HCT116 (cell line): Measurements from ENCODE around the gene MYL6B. TPM values are rescaled to one million over a fixed set of nuclear protein-coding genes. Genes with fewer than 3 reads are reported as not detected.
A peak's percentile ranks its signal among the peaks of the same experiment; 100 is the strongest.

Experiments
- ATAC-seq: fragments of 200-7000 bp; cut with Tn5 transposase; 2 replicates; pipeline ENCODE4 v1.9.1; 2020; ENCODE audit warnings: mild to moderate bottlenecking, moderate library complexity
- BruUV-seq: library from RNA; stranded (reverse); fragments of 400-500 nt; replicated peaks from 2 replicates; lab custom pipeline; 2021; lab: Mats Ljungman, UMichigan
- CTCF ChIA-PET: fragments of 300-600 bp; sonication (Branson Sonifier 250); formaldehyde crosslinking; loops from one replicate; lab custom pipeline; 2021; ENCODE audit warnings: antibody characterized with exemption; lab: Charles Lee
- POLR2A ChIA-PET: fragments of 300-600, 350-600 bp; sonication (Branson Sonifier 250); formaldehyde crosslinking; loops from one replicate; lab custom pipeline; 2021; ENCODE audit warnings: antibody characterized with exemption; lab: Charles Lee
- RAD21 ChIA-PET, 2 experiments: fragments of 300-600 bp; sonication (Branson Sonifier 250); formaldehyde crosslinking; loops; one replicate each; lab custom pipeline; 2023; ENCODE audit warnings: low total read pairs in 2 of 2; ENCODE audit not compliant: uncharacterized antibody in 2 of 2, unreplicated experiment in 2 of 2, low non-redundant PET in 1 of 2; lab: Charles Lee
- DNase-seq: peaks from one replicate; pipeline ENCODE4 v3.0.0-alpha.2; 2010; ENCODE audit warnings: low read depth, low spot score
- H2AFZ ChIP-seq: fragments of 200-600 bp; shearing (Covaris generic), sonication (generic); 2 replicates; pipeline ENCODE4 v1.6.1; 2017; ENCODE audit warnings: low read depth, mixed run types, mixed read lengths, antibody characterized with exemption, low read length; ENCODE audit not compliant: poor library complexity, severe bottlenecking
- H3K27ac ChIP-seq: 2 replicates; pipeline ENCODE4 v1.5.1; 2012; ENCODE audit warnings: low read depth, low read length
- H3K27me3 ChIP-seq: fragments of 200-600 bp; sonication (generic); 2 replicates; pipeline ENCODE4 v1.6.1; 2016; ENCODE audit warnings: mixed run types, low read length, mixed read lengths; ENCODE audit not compliant: insufficient read depth
- H3K36me3 ChIP-seq, 2 experiments: fragments of 200-500 bp in 1 of 2; fragments of 200-600 bp in 1 of 2; sonication (Bioruptor generic) in 1 of 2; sonication (generic) in 1 of 2; 2 replicates each; pipeline versions ENCODE4 v1.5.1 to v1.6.1; 2014 to 2016; ENCODE audit warnings: low read length in 2 of 2, inconsistent platforms in 1 of 2, mixed read lengths in 1 of 2, mixed run types in 1 of 2; ENCODE audit not compliant: insufficient read depth in 2 of 2, control insufficient read depth in 1 of 2
- H3K4me1 ChIP-seq, 2 experiments: fragments of 200-600 bp in 1 of 2; sonication (generic) in 1 of 2; 2 replicates each; pipeline versions ENCODE4 v1.5.1 to v1.6.1; 2012 to 2017; ENCODE audit warnings: low read length in 2 of 2, inconsistent platforms in 1 of 2, mild to moderate bottlenecking in 1 of 2, mixed read lengths in 1 of 2, mixed run types in 1 of 2, moderate library complexity in 1 of 2; ENCODE audit not compliant: insufficient read depth in 2 of 2, control insufficient read depth in 1 of 2
- H3K4me2 ChIP-seq: fragments of 200-600 bp; sonication (generic); 2 replicates; pipeline ENCODE4 v1.6.1; 2017; ENCODE audit warnings: mixed run types, low read length, mixed read lengths
- H3K4me3 ChIP-seq, 2 experiments: fragments of 200-600 bp in 1 of 2; sonication (generic) in 1 of 2; replicated peaks in 1 of 2; 2 replicates each; pipeline ENCODE4 v1.5.1; 2011 to 2016; ENCODE audit warnings: low read length in 2 of 2, control low read depth in 1 of 2, low read depth in 1 of 2, mild to moderate bottlenecking in 1 of 2, mixed read lengths in 1 of 2, mixed run types in 1 of 2
- H3K79me2 ChIP-seq: fragments of 200-600 bp; sonication (generic); 2 replicates; pipeline ENCODE4 v1.6.1; 2017; ENCODE audit warnings: mild to moderate bottlenecking, mixed run types, low read length, moderate library complexity, mixed read lengths; ENCODE audit not compliant: insufficient read depth
- H3K9ac ChIP-seq: fragments of 200-600 bp; sonication (generic); 2 replicates; pipeline ENCODE4 v1.6.1; 2016; ENCODE audit warnings: low read length, mixed read lengths
- H3K9me2 ChIP-seq: fragments of 200-600 bp; sonication (generic), shearing (Covaris generic); 2 replicates; pipeline ENCODE4 v1.6.1; 2017; ENCODE audit warnings: mixed run types, mild to moderate bottlenecking, moderate library complexity; ENCODE audit not compliant: insufficient read depth
- H3K9me3 ChIP-seq, 2 experiments: fragments of 200-500 bp in 1 of 2; fragments of 200-600 bp in 1 of 2; sonication (Bioruptor generic) in 1 of 2; sonication (generic) in 1 of 2; 2 replicates each; pipeline ENCODE4 v1.6.1; 2014 to 2017; ENCODE audit warnings: low read length in 2 of 2, mixed read lengths in 2 of 2, inconsistent platforms in 1 of 2, low read depth in 1 of 2, mild to moderate bottlenecking in 1 of 2, mixed run types in 1 of 2, moderate library complexity in 1 of 2; ENCODE audit not compliant: control insufficient read depth in 1 of 2, insufficient read depth in 1 of 2
- H4K20me1 ChIP-seq: fragments of 200-600 bp; sonication (generic), shearing (Covaris generic); 2 replicates; pipeline ENCODE4 v1.6.1; 2017; ENCODE audit warnings: mixed run types, mild to moderate bottlenecking, moderate library complexity; ENCODE audit not compliant: insufficient read depth
- CBX3 ChIP-seq: IDR thresholded peaks from 2 replicates; pipeline ENCODE4 v1.6.1; 2012; ENCODE audit warnings: low read depth
- ELF1 ChIP-seq: IDR thresholded peaks from 2 replicates; pipeline ENCODE4 v1.6.1; 2012; ENCODE audit warnings: low read depth, borderline replicate concordance
- EZH2 ChIP-seq: fragments of 200-600 bp; sonication (generic); IDR thresholded peaks from 2 replicates; pipeline ENCODE4 v1.6.1; 2017; ENCODE audit warnings: antibody characterized with exemption, mixed run types
- EZH2phosphoT487 ChIP-seq: fragments of 200-600 bp; IDR thresholded peaks from 2 replicates; pipeline ENCODE4 v1.6.1; 2018; ENCODE audit warnings: antibody characterized with exemption, borderline replicate concordance
- FOSL1 ChIP-seq: IDR thresholded peaks from 2 replicates; pipeline ENCODE4 v1.6.1; 2012; ENCODE audit warnings: low read depth
- POLR2A ChIP-seq: IDR thresholded peaks from 2 replicates; pipeline ENCODE4 v1.7.0; 2011; ENCODE audit warnings: borderline replicate concordance; ENCODE audit not compliant: insufficient read depth, insufficient read length; ENCODE audit errors: extremely low read depth
- POLR2AphosphoS5 ChIP-seq: IDR thresholded peaks from 2 replicates; pipeline ENCODE4 v1.6.1; 2011; ENCODE audit warnings: mild to moderate bottlenecking, low read depth, low read length, moderate library complexity
- RAD21 ChIP-seq: IDR thresholded peaks from 2 replicates; pipeline ENCODE4 v1.6.1; 2012; ENCODE audit warnings: low read depth, mild to moderate bottlenecking
- SIN3A ChIP-seq: IDR thresholded peaks from 2 replicates; pipeline ENCODE4 v1.6.1; 2012; ENCODE audit warnings: low read depth
- SP1 ChIP-seq: IDR thresholded peaks from 2 replicates; pipeline ENCODE4 v1.6.1; 2012; ENCODE audit warnings: low read depth
- TCF7L2 ChIP-seq: IDR thresholded peaks from 2 replicates; pipeline ENCODE4 v1.7.0; 2011; ENCODE audit warnings: borderline replicate concordance, inconsistent platforms; ENCODE audit not compliant: insufficient read depth, insufficient read length; ENCODE audit errors: extremely low read depth
- YY1 ChIP-seq: IDR thresholded peaks from 2 replicates; pipeline ENCODE4 v1.6.1; 2011; ENCODE audit warnings: low read length, low read depth, moderate library complexity, mild to moderate bottlenecking; ENCODE audit not compliant: insufficient replicate concordance; ENCODE audit errors: extremely low read depth
- ZFX ChIP-seq: fragments of 450-650 bp; IDR thresholded peaks from 2 replicates; pipeline ENCODE4 v1.6.1; 2017
- ZNF274 ChIP-seq: fragments of 200-500 bp; sonication (Bioruptor generic); IDR thresholded peaks from 2 replicates; pipeline ENCODE4 v1.6.1; 2014; ENCODE audit warnings: mild to moderate bottlenecking, low read depth, low read length, inconsistent platforms
- intact Hi-C: fragments of 100-400 bp; cut with micrococcal nuclease; formaldehyde crosslinking; loops from 2 replicates; pipeline ENCODE4 v1.10.0; 2022
- total RNA-seq: library from RNA; stranded (reverse); gene quantifications from one replicate; pipeline ENCODE4 v1.2.1, GENCODE V29; 2021; ENCODE audit not compliant: unreplicated experiment
- TF ChIP-seq, protein P1 (sequence below): IDR thresholded peaks from 2 replicates; pipeline ENCODE4 v1.6.1; 2012
- TF ChIP-seq, protein P2 (sequence below), 3 experiments: fragments of 200-600 bp in 1 of 3; sonication (generic) in 1 of 3; IDR thresholded peaks in 2 of 3; conservative IDR thresholded peaks in 1 of 3; 2 replicates each; pipeline ENCODE4 v1.5.1; 2012 to 2017; ENCODE audit warnings: low read depth in 2 of 3, low read length in 2 of 3, antibody characterized with exemption in 1 of 3, borderline replicate concordance in 1 of 3, control low read depth in 1 of 3, mild to moderate bottlenecking in 1 of 3, mixed read lengths in 1 of 3, mixed run types in 1 of 3, moderate library complexity in 1 of 3; ENCODE audit not compliant: insufficient read depth in 1 of 3
- TF ChIP-seq, protein P3 (sequence below): IDR thresholded peaks from 2 replicates; pipeline ENCODE4 v1.6.1; 2011; ENCODE audit warnings: mild to moderate bottlenecking, low read length, moderate library complexity; ENCODE audit not compliant: insufficient replicate concordance; ENCODE audit errors: extremely low read depth

MYL6B gene
- total RNA-seq, 1 experiment from 2014 or later: 94.3 TPM

DNA sequence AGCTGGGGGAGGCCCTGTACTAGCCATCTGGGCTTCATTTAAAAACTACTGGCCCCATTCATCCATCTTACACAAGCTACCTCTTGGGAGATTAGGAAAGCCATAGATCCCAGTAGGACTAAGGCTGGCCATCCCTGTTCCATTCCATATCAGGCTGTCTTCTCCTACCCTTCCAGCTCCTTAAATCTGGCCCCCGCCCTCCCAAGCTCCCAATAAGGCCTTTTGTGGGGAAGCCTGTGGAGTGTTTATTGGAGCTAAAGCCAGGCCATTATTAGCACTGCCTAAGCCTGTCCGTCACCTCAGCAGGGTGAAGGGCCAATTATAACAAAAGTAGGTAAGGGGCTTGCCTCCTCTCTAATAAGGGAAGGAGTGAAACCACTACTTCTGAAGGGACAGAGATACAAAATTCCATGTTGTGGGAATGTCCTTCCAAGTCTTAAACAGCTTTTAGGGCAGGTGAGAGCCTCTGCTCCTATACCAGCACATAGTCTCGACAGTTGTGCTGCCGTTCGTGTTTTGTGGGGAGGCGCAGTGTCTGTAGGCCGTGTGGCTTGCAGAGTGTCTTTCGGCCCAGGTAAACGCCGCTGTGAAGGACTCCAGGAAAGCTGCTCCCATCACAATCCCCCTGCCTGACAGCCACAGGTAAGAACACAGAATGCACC lies 9.4 kb downstream of the MYL6B start:
- Histone ChIP-seq H3K4me1 (peaks cover 12 to 24% of the 10 kb centered on the region in 2 experiments), H3K9ac (no peak overlapping the region), H3K4me2 (no peak overlapping the region), H3K9me3 (no peaks in the 10 kb centered on the region), H3K27me3 (no peaks in the 10 kb centered on the region), H3K36me3 (peaks cover 50 to 52% of the 10 kb centered on the region in 2 experiments; a peak in 3 of 4 replicates), H3K27ac (peak overlapping the region; percentile 28), H2AFZ (no peak overlapping the region), H4K20me1 (no peaks in the 10 kb centered on the region), H3K9me2 (no peaks in the 10 kb centered on the region), H3K79me2 (peaks cover 43% of the 10 kb centered on the region), H3K4me3 (no peak overlapping the region)
- ChIA-PET RAD21 (no interaction called here), CTCF (no interaction called here), POLR2A (interaction anchor here (0.5 to 1.7 kb wide), 3 partner anchors 34 to 104 kb away, joined by 3 to 7 read pairs (median 4); partner anchors contain the start of genes ESYT1, RPL41 and ZC3H10)
- TF ChIP-seq, protein P1, sequence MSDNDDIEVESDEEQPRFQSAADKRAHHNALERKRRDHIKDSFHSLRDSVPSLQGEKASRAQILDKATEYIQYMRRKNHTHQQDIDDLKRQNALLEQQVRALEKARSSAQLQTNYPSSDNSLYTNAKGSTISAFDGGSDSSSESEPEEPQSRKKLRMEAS: no peak
- TF ChIP-seq ZFX (no peak), SP1 (no peak), POLR2A (no peak), SIN3A (no peak), FOSL1 (no peak), ZNF274 (no peak), POLR2AphosphoS5 (no peak), ELF1 (no peak), EZH2 (no peak), EZH2phosphoT487 (no peak), CBX3 (no peak), YY1 (no peak), RAD21 (no peak), TCF7L2 (no peak)
- TF ChIP-seq, protein P2, sequence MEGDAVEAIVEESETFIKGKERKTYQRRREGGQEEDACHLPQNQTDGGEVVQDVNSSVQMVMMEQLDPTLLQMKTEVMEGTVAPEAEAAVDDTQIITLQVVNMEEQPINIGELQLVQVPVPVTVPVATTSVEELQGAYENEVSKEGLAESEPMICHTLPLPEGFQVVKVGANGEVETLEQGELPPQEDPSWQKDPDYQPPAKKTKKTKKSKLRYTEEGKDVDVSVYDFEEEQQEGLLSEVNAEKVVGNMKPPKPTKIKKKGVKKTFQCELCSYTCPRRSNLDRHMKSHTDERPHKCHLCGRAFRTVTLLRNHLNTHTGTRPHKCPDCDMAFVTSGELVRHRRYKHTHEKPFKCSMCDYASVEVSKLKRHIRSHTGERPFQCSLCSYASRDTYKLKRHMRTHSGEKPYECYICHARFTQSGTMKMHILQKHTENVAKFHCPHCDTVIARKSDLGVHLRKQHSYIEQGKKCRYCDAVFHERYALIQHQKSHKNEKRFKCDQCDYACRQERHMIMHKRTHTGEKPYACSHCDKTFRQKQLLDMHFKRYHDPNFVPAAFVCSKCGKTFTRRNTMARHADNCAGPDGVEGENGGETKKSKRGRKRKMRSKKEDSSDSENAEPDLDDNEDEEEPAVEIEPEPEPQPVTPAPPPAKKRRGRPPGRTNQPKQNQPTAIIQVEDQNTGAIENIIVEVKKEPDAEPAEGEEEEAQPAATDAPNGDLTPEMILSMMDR (IDR thresholded peaks at IDR 0.05 in 2 of 3, conservative IDR thresholded peaks at IDR 0.05 in 1 of 3; ENCODE audit: borderline replicate concordance in 1 of 3, insufficient read depth in 1 of 3, low read depth in 2 of 3, low read length in 2 of 3): no peak
- TF ChIP-seq, protein P3, sequence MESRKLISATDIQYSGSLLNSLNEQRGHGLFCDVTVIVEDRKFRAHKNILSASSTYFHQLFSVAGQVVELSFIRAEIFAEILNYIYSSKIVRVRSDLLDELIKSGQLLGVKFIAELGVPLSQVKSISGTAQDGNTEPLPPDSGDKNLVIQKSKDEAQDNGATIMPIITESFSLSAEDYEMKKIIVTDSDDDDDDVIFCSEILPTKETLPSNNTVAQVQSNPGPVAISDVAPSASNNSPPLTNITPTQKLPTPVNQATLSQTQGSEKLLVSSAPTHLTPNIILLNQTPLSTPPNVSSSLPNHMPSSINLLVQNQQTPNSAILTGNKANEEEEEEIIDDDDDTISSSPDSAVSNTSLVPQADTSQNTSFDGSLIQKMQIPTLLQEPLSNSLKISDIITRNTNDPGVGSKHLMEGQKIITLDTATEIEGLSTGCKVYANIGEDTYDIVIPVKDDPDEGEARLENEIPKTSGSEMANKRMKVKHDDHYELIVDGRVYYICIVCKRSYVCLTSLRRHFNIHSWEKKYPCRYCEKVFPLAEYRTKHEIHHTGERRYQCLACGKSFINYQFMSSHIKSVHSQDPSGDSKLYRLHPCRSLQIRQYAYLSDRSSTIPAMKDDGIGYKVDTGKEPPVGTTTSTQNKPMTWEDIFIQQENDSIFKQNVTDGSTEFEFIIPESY: no peak
- no TSS peak for BruUV-seq
- ATAC-seq (no peak), DNase-seq (no peak)
- intact Hi-C loops: no loop called here
